Brain microvascular endothelial cell (primary cell): Measurements from ENCODE around the gene PPP2R3B.

ENCODE experiments used
- DNase-seq: peaks from one replicate; pipeline ENCODE4 v3.0.0-alpha.2; 2020
- H3K27ac ChIP-seq: fragments of 250-450 bp; sonication (Bioruptor Pico); 2 replicates; pipeline ENCODE4 v1.5.1; 2020; ENCODE audit warnings: mild to moderate bottlenecking, moderate library complexity
- H3K27me3 ChIP-seq: fragments of 250-450 bp; sonication (Bioruptor Pico); replicated peaks from 2 replicates; pipeline ENCODE4 v1.5.1; 2020; ENCODE audit warnings: mild to moderate bottlenecking
- H3K36me3 ChIP-seq: fragments of 250-450 bp; sonication (Bioruptor Pico); replicated peaks from 2 replicates; pipeline ENCODE4 v1.5.1; 2020; ENCODE audit warnings: mild to moderate bottlenecking
- H3K4me3 ChIP-seq: 2 replicates; pipeline ENCODE4 v1.5.1; 2011; ENCODE audit warnings: low read depth, mild to moderate bottlenecking, control low read depth, low read length, moderate library complexity
- CTCF ChIP-seq: IDR thresholded peaks from 2 replicates; pipeline ENCODE4 v1.5.1; 2011; ENCODE audit warnings: low read depth, mild to moderate bottlenecking, moderate library complexity, low read length, control low read depth, inconsistent platforms; ENCODE audit errors: missing control alignments
- in situ Hi-C: cut with HindIII; loops from 2 replicates; pipeline ENCODE4 v1.10.0; 2017; ENCODE audit warnings: low sequenced_read_pairs, low pct_ligation_motif_present

Gene PPP2R3B

DNA sequence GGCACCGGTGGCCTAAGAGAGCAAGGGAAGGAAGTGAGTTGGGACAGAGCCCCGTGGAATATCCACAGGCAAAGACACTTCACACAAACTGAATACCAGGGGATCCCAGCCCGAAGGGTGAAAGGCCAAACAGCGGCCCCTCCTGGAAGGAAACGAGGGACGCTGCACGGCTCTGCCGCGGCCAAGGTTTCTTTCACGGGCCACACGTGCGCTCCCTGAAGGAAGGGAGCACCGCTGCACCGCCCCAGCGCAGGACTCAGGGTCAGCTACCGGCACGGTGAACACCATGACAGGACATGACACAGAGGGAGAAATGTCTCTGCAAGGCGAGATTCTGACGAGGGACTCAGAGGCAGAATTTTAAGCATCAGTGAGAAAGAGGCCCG lies 36.6 kb downstream of the PPP2R3B start:
- H3K4me3 ChIP-seq, result no peak overlapping the region
- no peak for TF ChIP-seq CTCF
- no peaks in the 10 kb centered on the region for H3K27me3 ChIP-seq
- H3K27ac ChIP-seq, result no peak overlapping the region
- in situ Hi-C loops, result no loop called here
- no peak for DNase-seq
- H3K36me3 ChIP-seq, result no peaks in the 10 kb centered on the region

- no peak for TF ChIP-seq CTCF
- H3K36me3 ChIP-seq, result no peaks in the 10 kb centered on the region
Observed at GRCh38 chrX:349702-350101, 37.0 kb downstream of the PPP2R3B start.

DNA sequence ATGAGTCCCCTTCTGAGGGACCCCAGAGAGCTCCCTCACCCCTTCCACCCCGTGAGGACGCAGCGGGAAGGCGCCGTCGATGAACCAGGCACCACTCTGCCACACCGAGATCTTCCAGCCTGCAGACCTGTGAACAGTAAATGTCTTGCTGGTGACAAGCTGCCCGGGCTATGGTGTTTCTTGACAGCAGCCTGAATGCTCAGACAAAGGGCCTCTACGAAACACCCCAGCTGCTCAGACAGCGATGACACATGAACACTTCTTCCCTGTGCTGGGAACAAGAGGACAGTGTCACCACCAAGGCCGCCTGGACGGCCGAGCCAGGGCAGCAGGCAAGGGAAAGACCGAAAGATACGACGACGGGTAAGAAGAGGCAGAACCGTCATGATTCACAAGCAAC lies 37.5 kb downstream of the PPP2R3B start:
- no peak for TF ChIP-seq CTCF
- Histone ChIP-seq H3K4me3 (no peak overlapping the region), H3K27me3 (no peaks in the 10 kb centered on the region), H3K36me3 (no peaks in the 10 kb centered on the region), H3K27ac (no peak overlapping the region)
- no peak for DNase-seq
- in situ Hi-C loops, result no loop called here

More at GRCh38 chrX:349702-350101, 37.0 kb downstream of the PPP2R3B start:
- no peaks in the 10 kb centered on the region for H3K27me3 ChIP-seq
- DNase-seq, result no peak
- H3K4me3 ChIP-seq, result no peak overlapping the region
- H3K27ac ChIP-seq, result no peak overlapping the region
- in situ Hi-C loops, result no loop called here

- Histone ChIP-seq H3K4me3 (no peak overlapping the region), H3K36me3 (no peaks in the 10 kb centered on the region), H3K27ac (no peak overlapping the region), H3K27me3 (no peaks in the 10 kb centered on the region)
- in situ Hi-C loops, result no loop called here
- no peak for TF ChIP-seq CTCF
- DNase-seq, result peak; percentile 10
Observed at GRCh38 chrX:348461-349117, 38.1 kb downstream of the PPP2R3B start.

DNA sequence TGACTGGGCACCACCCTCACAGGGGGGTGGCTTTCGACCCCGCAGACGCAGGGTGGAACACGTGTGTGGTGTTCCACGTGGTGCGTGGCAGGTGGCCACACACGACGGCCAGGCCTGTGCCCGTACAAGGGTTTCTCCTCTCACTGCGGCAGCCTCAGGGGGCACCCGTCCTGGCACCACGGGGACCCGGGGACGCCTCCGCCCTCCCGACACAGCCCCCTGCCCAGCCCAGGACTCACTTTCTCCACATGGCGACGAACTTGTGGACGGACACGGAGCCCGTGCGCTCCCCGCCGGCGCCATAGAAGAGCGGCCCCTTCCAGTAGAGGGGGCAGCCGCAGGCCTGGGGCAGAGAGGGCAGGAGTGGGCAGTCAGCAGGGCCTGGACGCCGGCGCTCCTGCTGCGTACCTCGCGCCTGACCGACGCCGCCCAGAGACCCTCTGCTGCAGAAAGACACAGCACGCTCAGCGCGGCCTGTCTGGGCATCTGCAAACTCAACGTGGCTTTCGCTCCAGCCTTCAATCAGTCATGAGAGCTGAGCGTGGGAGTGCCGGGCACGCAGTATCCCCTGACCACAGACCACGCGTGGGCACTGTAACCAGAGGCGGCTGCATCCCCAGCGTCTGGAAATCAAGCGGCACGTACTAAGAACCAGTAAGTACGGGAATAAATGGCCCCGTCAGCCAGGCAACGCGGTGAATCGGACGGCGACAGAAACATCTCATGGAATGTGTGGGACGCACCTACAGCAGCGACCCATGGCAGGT lies 39.2 kb downstream of the PPP2R3B start:
- no peak overlapping the region for H3K4me3 ChIP-seq
- in situ Hi-C loops, result no loop called here
- no peak for DNase-seq
- H3K27me3 ChIP-seq, result no peaks in the 10 kb centered on the region
- H3K36me3 ChIP-seq, result no peaks in the 10 kb centered on the region
- no peak overlapping the region for H3K27ac ChIP-seq
- TF ChIP-seq CTCF, result no peak
